Measurements from ENCODE around the gene OBSL1.

The OBSL1 gene

DNA sequence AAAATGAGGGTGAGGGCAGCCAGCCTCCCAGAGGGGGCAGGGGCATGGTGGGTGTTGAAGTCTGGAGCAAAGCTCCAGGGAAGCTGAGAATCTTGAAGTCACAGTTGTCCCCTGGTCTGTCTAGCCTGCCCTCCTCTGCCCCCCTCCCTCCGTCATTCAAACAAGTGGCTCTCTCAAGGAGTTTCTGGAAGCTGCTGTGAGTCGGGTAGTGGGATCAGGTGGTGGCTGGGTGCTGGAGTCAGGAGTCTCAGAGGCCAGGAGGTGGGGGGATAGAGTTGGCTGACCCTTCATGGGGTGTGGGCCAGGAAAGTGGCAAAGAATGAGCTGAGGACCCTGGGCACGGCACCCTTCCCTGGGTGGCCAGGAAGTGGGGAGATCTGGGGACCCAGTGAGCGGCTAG is 57.6 kb downstream of the OBSL1 start:
- no peak for DNase-seq (ENCODE audit: low read depth in 2 of 2)

DNA sequence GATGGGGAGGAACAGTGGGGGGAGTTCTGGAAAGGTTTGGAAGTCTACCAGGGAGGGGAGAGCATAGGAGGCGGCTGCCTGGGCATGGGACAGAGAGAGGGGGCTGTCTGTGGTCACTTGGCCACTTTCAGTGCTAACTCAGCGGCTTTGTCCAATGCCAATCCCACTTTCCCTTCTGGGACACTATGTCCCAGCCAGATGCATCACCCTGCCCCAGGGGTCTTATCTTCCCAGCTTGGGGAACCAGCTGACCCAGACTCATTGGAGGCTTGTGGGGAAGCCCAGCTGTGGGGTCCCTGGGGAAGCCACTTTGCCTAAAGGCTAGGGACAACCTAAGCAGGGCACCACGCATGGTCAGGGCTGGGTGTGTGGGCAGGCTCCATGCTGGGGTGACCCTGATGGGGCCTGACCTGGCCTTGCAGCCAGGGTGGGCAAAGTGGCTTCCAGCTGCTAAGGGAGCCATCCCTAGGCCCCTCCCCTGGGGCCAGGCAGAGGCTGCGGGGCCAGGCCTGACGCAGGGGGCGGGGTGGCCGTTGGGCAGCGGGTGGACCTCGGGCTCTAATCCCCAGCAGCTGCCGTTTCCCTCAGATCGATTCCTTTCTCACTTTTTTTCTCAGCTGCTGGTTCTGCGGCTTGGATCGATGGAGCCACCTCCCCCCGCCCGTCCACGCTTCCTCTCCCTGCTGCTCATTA is 58.7 kb downstream of the OBSL1 start:
- DNase-seq (ENCODE audit: low read depth in 2 of 2): no peak

DNA sequence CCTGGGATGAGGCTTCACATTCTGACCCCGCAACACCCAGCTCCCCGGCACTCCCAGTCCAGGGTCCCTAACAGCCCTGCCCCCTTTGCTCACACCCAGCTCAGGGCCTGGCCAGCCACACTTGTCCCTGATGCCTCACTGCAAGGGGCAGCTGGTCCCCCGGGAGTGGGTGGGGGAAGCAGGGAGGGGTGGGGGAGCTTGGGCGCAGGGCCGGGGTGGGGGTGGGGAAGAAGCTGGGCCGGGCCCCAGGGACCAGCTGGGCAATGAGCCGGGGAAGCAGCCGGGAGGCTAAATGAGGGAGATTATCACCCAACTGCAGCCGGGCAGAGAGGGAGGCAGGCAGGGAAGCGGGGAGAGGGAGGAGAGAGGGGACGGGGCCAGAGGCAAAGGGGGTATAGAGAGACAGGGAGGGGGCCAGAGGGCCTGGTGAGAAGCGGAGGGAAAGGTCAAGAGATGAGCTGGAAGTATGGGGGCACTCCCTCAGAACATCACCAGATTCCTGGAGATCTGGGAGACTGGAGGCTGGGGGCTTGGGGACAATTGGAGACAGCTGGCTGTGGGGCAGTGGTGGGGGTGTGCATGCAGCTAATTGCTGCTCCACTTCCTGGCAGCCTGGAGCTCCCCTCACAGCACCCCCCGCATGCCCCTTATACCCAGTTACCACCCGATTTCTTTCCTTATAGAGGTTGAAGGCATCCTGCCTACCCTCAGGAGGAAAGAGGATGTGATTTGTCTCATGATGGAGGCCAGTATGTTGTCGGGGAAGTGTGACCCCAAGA is 59.6 kb downstream of the OBSL1 start:
- DNase-seq (ENCODE audit: low read depth in 2 of 2): no peak

DNA sequence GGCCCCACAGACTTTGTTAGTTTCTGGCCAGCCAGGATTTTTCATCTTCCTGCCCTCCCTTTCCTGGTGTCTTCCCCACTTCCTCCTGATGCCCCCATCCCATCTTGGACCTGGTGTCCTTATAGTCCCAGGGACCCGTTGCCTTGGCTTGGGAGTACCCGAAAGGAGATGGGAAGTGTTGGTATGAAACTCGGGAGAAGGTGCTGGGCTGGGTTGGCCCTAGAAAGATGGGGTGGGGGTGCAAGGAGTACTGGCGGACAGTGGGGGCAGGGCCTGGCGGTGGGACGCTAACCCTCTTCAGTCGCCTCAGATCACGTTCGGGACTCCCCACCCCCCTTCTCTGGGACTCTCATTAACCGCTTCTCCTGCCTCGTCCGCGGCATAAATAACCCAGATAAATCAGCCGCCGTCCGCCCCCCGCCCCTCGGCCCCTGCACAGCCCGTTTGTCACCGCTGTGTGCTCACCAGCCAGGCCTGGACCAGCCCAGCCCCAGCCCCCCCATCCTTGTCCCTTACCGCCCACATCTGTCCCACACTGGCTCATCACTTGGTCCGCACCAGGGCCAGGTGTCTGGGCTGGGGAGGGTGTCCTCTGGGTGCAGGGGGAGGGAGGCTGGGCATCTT is 60.7 kb downstream of the OBSL1 start:
- no peak for DNase-seq (ENCODE audit: low read depth in 2 of 2)

DNA sequence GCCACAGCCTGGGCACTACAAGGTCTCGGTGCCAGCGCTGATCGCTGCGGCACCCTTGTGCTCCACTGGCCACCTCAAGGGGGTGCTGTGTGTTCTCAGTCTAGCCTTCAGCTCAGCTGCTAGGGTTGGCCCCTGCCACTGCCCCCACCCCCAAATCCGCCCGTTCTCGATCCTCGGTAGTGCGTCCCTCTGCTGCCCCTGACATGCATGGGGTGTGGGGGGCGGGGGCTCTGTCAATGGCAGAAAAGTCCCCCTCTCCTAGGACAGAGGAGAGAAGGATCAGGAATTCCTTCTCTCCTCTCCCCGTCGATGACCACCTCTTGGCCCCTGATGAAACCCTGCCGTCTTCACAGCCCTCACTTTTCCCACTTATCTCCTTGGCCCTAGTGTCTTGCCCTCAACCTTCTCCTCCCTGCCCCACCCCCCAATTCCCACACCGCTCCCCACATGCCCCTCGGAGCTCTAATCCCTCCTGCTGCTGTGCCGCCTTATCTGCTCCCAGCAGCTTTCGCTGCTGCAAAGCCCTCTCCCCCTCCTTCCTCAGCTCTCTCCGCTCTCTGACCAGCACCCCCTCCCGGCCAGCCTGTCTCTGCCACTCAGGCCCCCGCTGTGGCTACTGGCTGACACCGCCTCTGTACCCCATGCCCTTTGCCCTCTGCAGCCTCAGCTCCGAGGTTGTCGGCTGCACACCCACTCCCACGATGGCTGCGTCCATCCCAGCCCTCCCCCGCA is 61.4 kb downstream of the OBSL1 start:
- DNase-seq (ENCODE audit: low read depth in 2 of 2): peak in 1 of 2 donors; percentile 12

DNA sequence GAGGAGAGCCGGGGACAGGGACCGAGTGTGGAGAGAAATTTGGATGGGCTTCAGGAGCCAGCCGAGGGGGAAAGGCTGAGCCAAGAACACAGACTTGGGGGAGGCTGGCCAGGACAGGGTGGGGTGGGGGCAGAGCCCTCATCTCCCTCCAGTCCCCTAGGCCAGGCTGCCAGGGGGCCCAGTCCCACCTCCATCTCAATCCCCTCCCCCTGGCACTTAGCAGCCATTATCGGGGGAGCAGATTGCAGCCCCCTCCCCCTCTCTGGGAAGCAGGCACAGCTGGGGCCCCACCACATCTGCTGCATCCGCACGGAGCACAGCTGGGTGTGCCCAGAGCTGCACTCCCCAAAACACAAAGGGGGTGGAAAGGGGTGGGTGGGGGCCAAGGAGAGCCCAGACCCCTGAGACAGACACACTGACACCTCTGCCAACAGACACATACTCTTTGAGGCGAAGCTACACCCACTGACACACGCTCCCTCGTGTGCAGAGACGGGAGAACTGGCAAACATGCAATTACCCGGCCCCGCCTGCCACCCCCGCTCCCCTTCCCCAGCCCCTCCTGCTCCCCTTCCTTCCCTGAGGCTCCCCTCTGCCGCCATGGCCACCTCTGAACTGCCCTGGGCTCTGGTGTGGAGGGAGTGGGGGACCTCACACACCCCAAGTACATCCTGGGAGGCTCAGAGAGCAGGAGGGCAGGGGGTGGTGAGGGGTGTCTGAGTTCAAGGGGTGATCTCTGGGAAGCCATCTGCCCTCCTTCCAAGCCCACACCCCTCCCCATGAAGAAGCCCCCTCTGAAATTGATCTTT is 62.2 kb downstream of the OBSL1 start:
- DNase-seq (ENCODE audit: low read depth in 2 of 2): no peak

DNA sequence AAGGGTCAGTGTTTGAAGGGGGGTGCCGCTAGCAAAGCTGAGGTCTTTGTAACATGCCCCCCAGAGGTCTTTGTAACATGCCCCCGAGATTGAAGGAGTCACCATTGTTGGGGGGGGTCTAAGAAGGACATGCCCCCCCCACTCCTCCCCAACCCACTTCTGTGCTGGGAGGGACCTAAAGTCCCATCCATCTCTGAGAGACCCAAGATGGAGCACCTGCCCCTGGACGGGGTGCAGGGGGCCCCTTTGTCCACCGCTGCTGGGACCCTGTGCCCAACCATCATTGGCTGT is 63.0 kb downstream of the OBSL1 start:
- no peak for DNase-seq (ENCODE audit: low read depth in 2 of 2)

DNA sequence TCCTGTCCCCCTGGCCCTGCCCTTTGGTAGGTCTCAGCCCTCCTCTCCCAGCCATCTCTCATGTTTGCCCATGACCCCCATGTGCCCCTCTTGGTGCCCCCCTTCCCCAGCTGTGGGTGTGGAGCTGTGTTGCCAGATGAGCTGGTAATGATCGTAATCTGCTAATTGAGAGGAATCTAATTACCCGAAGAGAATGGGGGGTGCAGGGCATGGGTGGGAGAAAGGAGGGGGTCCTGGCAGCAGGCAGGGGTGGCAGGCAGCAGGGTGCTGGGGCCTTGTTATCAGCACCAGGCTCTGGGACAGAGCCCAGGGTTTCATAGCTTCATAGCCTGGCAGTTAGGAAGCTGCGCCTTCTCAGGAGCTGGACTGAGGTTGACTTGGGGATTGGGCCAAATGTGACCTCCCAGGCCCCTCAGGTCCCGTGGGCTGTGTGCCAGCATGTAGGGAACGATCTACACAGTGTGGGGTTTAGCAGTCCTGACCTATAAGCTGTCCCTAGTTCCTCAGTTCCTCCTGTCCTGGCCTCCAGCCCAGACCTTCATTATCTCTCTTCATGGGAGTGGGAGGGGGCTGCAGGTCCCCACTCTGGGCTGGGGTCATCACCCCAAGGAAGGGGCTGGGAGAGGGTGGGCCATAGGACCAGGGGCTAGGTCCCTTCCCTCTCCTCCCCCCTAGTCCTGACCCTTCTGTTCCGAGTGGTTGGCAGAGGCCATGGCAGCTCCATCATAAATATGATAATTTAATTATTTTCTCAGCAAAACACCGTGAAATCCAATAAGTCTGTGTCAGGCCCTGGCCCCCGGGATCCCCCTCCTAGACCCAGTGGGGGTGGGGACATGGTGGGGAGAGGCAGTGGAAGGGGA is 63.5 kb downstream of the OBSL1 start:
- DNase-seq (ENCODE audit: low read depth in 2 of 2): no peak

DNA sequence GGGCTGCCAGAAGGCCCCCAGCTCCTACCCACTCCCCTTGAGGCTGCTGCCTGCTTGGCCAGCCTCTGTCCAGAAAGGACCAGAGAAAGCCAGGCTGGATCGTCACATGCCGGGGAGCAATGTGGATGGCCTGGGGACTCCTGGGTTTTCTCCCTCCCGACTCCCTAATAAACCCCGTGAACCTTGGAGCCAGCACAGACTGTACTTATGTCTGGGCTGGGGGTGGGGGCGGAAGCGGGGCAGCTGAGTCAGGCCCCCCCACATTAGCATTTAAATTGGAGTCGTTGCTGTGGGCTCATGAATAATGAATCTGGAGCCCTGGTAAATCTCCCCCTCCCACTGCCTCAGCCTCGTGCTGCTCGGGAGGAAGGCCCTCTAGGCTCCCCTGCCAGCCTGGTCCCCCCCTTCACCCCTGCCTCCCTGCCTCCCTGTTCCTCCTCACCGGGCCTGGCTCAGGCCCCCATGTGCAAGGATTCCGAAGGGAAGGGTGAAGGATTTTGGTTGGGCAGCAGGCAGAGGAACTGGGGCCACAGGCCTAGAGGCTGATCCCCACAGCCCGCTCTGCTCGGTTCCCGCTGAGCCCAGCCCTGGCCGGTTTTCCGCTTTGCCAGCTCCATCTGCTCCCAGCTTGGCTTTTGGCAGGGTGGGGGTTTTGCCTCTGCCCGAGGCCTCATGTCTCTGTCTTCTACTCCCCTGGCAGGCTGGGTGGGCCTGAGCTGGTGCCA is 64.4 kb downstream of the OBSL1 start:
- no peak for DNase-seq (ENCODE audit: low read depth in 2 of 2)

DNA sequence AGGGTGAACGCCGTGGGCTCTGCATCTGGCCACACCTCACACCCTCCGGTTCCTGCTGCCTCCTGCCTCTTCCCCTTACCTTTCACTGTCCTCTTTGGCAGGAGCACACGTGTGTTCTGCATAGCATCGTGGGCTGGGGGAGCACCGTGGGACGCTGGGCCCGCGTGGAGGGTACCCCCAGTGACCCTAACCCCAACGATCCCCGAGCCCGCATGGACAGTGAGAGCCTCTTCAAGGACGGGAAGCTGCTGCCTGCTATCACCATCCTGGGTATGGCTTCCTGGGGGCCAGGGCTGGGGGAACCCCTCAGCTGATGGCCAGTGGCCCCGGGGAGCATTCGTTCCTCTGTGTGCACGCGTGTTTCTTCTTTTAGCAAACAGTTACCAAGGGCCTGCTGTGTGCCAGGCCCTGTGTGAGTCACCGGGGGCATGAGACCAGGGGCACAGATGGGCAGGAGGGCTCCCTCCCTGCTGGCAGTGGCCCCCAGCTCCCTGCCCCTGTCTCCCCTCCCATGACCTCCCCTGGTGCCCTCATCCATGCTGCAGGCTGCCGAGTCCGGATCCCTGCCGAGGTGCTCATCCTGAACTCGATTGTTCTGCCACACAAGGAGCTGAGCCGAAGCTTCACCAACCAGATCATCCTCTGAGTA is 65.1 kb downstream of the OBSL1 start:
- no peak for DNase-seq (ENCODE audit: low read depth in 2 of 2)

DNA sequence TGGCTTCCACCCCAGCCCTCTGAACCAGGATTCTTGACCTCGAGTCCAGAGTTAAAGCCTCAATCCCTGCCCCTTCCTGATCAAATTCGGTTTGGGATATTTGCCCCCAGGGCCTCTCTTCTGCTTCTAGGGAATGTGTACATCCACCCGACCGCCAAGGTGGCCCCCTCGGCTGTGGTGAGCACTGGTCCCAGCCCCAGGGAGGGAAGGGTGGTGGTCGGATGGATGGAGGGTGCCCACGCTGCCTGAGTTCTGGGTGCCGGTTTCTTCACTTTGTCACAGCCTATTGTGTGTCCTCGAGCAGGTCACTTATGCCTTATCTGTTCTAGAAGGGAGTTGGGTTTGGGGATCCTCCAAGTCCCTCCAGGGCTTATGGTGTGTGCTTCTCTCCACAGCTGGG is 65.8 kb downstream of the OBSL1 start:
- no peak for DNase-seq (ENCODE audit: low read depth in 2 of 2)

DNA sequence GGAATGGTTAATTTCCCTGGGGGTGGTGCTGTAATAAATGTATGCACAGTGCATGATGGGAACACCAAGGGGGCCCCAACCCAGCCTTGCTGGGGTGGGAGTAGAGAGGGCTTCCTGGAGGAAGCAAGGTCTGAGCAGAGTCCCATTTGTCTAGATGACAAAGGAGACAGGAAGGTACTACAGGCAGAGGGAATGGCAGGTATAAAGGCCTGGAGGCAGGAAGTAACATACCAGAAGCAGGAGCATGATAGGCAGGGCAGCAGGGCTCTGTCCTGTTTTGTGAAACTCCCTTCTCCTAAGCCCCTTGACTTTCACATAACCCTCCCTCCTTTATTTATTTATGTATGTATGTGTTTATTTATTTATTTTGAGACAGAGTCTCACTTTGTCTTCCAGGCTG is 68.7 kb downstream of the OBSL1 start:
- DNase-seq (ENCODE audit: low read depth in 2 of 2): no peak

DNA sequence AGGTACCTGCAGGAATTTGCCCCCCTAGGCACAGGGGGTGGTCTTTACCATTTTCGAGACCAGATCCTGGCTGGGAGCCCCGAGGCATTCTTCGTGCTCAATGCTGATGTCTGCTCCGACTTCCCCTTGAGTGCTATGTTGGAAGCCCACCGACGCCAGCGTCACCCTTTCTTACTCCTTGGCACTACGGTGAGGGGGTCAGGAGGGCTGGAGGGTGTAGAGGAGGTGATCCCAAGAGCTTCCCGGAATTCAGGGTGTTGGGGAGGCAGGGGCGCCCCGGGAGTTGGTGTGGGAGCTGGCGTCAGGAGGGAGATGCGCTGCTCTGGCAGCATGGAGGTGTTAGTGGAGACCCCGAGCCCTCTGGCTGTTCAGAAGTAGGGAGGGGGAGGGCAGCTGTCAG is 69.5 kb downstream of the OBSL1 start:
- DNase-seq (ENCODE audit: low read depth in 2 of 2): no peak
